T-helper 1 cell treated with Interleukin-12 subunit alpha and Interleukin-12 subunit beta and Interleukin-4 antibody, amounts not matched to agents 30 μg/mL and 1 μg/mL, for 36 hours (primary cell): ENCODE results near the gene RNU7-1.

Source experiments
- H3K27ac Mint-ChIP-seq: one replicate; pipeline ENCODE4 v1.8.0; 2021; ENCODE audit warnings: mild to moderate bottlenecking, mixed read lengths
- H3K27me3 Mint-ChIP-seq: one replicate; pipeline ENCODE4 v1.8.0; 2021; ENCODE audit warnings: low read depth, mixed read lengths
- H3K36me3 Mint-ChIP-seq: one replicate; pipeline ENCODE4 v1.8.0; 2021; ENCODE audit warnings: low read depth, mixed read lengths
- H3K4me1 Mint-ChIP-seq: one replicate; pipeline ENCODE4 v1.8.0; 2021; ENCODE audit warnings: low read depth, mixed read lengths
- H3K4me3 Mint-ChIP-seq: one replicate; pipeline ENCODE4 v1.8.0; 2021; ENCODE audit warnings: mild to moderate bottlenecking, moderate library complexity, mixed read lengths
- H3K9me3 Mint-ChIP-seq: one replicate; pipeline ENCODE4 v1.8.0; 2021; ENCODE audit warnings: mixed read lengths

The RNU7-1 gene

DNA sequence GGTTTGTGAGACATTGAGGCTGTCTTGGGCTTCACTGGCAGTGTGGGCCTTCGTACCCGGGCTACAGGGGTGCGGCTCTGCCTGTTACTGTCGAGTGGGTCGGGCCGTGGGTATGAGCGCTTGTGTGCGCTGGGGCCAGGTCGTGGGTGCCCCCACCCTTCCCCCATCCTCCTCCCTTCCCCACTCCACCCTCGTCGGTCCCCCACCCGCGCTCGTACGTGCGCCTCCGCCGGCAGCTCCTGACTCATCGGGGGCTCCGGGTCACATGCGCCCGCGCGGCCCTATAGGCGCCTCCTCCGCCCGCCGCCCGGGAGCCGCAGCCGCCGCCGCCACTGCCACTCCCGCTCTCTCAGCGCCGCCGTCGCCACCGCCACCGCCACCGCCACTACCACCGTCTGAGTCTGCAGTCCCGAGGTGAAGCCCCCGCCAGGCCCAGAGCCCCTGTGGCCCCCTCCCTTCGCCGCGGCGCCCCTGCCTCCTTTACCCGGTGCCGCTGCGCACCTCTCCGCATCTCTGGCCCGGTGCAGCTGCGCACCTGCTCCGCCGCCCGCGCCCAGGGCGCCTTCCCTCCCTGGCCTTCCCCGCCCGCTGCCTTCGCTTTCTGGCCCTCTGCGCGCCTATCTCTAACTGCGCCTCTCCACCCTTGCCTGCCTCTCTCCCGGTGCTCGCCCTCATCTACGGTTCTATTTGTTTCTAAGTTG is 29.2 kb upstream of the RNU7-1 start, which contains the start of gene ENO2:
Gene ENO2, plus strand, starts transcription at position 335 of the 701 bp plus-strand sequence. CDS start 1,253 bp downstream, outside the sequence.
- H3K27me3 Mint-ChIP-seq: no peaks in the 10 kb centered on the region

DNA sequence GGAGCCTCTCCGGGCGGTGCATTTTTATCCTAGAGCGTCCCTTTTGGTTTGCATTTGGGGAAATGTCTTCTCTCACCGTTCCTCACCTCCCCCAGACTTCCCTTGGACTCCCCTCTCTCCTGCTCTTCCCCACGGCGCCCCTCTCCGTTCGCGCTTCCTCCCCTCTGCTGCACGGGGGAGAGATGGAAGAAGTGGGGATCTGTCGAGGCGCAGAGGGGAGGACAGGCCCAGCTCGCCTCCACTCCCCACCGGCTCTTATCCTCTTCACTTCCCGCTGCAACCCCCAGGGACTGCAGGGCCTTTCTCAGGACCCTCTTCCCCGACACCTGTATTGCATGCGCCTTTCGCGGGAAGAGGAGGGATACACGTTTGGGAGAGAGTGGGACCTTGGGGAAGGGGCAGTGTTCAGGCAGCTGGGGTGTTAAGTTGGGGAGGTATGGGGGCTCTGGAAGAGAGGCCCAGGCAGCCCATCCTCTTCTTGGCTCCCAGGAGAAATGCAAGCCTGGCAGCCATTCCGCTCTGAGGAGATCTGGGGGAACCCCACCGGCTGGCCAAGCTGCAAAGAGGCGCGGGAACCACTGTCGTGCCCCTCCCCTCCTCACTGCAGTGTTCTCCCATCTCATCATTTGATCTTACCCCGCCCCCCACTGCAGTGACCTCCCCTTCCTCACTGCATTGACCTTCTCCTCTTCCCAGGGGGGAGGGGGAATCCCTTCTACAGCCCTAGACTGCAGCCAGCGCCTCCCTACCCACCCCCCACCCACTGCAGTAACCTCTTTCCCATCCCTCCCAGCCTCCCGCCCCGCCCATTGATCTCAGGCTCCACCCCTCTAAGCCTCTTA is 28.4 kb upstream of the RNU7-1 start:
- Mint-ChIP-seq H3K9me3 (no peaks in the 10 kb centered on the region), H3K4me3 (peak overlapping the region; percentile 99), H3K36me3 (peaks cover 24% of the 10 kb centered on the region), H3K27me3 (no peaks in the 10 kb centered on the region), H3K4me1 (peaks cover 41% of the 10 kb centered on the region), H3K27ac (peak overlapping the region; percentile 93)

More for the DNA sequence above, 29.2 kb upstream of the RNU7-1 start, which contains the start of gene ENO2:
- Mint-ChIP-seq H3K27ac (peak within 1 kb of the TSS; percentile 93), H3K9me3 (no peaks in the 10 kb centered on the region), H3K4me1 (peaks cover 35% of the 10 kb centered on the region), H3K4me3 (peak within 1 kb of the TSS; percentile 99), H3K36me3 (peaks cover 16% of the 10 kb centered on the region)

DNA sequence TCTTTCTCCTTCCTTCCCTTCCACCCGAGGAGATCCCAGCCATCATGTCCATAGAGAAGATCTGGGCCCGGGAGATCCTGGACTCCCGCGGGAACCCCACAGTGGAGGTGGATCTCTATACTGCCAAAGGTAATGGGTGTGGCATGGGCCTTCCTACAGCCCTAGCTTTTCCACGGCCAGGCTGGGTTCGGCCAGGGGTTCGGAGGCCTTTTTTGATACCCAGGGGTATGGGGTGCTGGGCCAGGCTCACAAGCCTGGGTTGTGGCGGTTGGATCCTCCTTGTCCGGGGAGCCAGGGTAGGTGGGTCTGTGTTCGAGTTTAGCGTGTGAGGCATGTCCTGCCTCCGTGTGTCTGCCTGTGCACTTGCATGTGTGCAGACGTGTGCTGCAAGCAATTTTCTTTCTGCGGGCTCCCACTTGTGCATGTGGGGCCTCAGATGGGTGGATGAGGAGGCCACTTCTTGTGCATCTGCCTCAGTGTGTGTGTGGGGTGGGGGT is 27.8 kb upstream of the RNU7-1 start:
- H3K27ac Mint-ChIP-seq: peak overlapping the region; percentile 55
- peaks cover 24% of the 10 kb centered on the region for H3K36me3 Mint-ChIP-seq
- H3K27me3 Mint-ChIP-seq: no peaks in the 10 kb centered on the region
- H3K4me1 Mint-ChIP-seq: peaks cover 41% of the 10 kb centered on the region
- no peaks in the 10 kb centered on the region for H3K9me3 Mint-ChIP-seq
- peak overlapping the region; percentile 99 for H3K4me3 Mint-ChIP-seq

DNA sequence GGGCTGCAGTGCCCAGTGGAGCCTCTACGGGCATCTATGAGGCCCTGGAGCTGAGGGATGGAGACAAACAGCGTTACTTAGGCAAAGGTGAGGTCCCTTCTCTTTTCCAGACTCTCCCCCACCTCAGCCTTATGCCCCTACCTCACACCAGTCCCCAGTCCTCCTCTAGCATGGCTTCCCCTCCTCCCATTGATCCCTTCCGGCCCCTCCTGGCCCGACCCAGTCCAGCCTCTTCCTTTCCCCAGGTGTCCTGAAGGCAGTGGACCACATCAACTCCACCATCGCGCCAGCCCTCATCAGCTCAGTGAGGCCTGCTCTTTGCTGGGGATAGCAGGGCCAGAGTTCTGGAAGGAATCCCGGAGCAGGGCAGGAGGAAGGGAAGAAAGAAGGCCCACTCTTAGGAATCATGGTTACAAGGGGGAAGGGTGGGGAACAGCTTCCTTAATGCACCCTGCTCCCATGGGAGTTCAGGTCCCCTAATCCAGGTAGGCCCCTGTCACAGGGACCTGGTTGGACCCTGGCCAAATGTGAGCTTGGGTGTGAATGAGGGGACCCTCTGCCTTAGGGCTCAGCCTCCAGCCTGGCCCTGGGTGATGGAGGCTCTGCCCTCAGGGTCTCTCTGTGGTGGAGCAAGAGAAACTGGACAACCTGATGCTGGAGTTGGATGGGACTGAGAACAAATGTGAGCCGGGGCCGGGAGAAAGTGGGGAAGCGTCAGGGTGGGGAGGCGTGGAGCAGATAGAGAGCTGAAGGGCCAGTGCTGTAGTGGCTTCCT is 27.0 kb upstream of the RNU7-1 start:
- Mint-ChIP-seq H3K27ac (peak overlapping the region; percentile 55), H3K27me3 (no peaks in the 10 kb centered on the region), H3K36me3 (peaks cover 29% of the 10 kb centered on the region), H3K9me3 (no peaks in the 10 kb centered on the region), H3K4me1 (peaks cover 41% of the 10 kb centered on the region), H3K4me3 (peak overlapping the region; percentile 99)

DNA sequence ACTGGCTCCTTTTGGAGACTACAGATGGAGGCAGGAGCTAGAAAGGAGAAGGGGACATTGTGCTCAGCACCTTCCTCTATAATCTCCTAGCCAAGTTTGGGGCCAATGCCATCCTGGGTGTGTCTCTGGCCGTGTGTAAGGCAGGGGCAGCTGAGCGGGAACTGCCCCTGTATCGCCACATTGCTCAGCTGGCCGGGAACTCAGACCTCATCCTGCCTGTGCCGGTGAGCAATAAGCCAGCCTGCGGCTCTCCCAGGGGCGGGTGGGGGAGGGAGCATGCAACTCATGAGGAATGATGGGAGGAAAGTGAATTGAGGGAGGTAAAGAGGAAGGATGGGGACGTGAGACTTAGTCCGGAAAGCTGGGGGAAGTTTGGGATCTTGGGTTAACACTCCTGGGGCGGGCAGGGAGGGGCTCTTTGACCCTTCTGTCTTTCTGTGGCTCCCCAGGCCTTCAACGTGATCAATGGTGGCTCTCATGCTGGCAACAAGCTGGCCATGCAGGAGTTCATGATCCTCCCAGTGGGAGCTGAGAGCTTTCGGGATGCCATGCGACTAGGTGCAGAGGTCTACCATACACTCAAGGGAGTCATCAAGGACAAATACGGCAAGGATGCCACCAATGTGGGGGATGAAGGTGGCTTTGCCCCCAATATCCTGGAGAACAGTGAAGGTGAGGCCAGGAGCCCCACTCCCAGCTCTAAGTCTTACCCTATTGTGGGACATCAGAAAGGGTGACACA is 26.0 kb upstream of the RNU7-1 start:
- Mint-ChIP-seq H3K27me3 (no peaks in the 10 kb centered on the region), H3K36me3 (peaks cover 36% of the 10 kb centered on the region)

DNA sequence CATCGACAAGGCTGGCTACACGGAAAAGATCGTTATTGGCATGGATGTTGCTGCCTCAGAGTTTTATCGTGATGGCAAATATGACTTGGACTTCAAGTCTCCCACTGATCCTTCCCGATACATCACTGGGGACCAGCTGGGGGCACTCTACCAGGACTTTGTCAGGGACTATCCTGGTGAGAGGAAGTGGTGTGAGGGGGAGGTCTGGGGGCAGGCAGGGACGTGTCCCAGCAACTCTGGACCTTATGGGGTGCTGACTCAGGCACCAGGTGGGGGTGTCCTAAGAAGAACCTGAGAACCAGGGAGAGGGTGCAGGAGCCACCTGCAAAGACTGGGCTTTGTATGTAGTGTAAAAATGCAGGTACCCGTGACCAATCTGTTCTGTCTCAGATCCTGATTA is 24.0 kb upstream of the RNU7-1 start:
- Mint-ChIP-seq H3K27ac (peak overlapping the region; percentile 21), H3K4me1 (peaks cover 45% of the 10 kb centered on the region), H3K36me3 (peaks cover 46% of the 10 kb centered on the region), H3K4me3 (no peak overlapping the region), H3K27me3 (no peaks in the 10 kb centered on the region), H3K9me3 (no peaks in the 10 kb centered on the region)

More for the DNA sequence above, 26.0 kb upstream of the RNU7-1 start:
- no peaks in the 10 kb centered on the region for H3K9me3 Mint-ChIP-seq
- H3K27ac Mint-ChIP-seq: no peak overlapping the region
- H3K4me1 Mint-ChIP-seq: peaks cover 44% of the 10 kb centered on the region
- H3K4me3 Mint-ChIP-seq: no peak overlapping the region

DNA sequence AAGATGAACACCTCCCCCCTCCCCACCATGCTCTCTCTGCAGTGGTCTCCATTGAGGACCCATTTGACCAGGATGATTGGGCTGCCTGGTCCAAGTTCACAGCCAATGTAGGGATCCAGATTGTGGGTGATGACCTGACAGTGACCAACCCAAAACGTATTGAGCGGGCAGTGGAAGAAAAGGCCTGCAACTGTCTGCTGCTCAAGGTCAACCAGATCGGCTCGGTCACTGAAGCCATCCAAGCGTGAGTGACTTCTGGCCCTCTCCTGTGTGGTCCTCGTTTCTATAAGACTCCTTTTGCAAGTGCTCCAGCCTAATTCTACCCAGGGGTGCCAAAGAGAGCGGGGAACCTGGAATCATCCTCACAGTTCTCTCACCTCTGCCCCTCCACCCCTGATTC is 22.1 kb upstream of the RNU7-1 start:
- no peaks in the 10 kb centered on the region for H3K27me3 Mint-ChIP-seq
- H3K4me3 Mint-ChIP-seq: no peak overlapping the region
- H3K4me1 Mint-ChIP-seq: peaks cover 39% of the 10 kb centered on the region
- no peak overlapping the region for H3K27ac Mint-ChIP-seq
- no peaks in the 10 kb centered on the region for H3K9me3 Mint-ChIP-seq
- H3K36me3 Mint-ChIP-seq: peaks cover 45% of the 10 kb centered on the region

DNA sequence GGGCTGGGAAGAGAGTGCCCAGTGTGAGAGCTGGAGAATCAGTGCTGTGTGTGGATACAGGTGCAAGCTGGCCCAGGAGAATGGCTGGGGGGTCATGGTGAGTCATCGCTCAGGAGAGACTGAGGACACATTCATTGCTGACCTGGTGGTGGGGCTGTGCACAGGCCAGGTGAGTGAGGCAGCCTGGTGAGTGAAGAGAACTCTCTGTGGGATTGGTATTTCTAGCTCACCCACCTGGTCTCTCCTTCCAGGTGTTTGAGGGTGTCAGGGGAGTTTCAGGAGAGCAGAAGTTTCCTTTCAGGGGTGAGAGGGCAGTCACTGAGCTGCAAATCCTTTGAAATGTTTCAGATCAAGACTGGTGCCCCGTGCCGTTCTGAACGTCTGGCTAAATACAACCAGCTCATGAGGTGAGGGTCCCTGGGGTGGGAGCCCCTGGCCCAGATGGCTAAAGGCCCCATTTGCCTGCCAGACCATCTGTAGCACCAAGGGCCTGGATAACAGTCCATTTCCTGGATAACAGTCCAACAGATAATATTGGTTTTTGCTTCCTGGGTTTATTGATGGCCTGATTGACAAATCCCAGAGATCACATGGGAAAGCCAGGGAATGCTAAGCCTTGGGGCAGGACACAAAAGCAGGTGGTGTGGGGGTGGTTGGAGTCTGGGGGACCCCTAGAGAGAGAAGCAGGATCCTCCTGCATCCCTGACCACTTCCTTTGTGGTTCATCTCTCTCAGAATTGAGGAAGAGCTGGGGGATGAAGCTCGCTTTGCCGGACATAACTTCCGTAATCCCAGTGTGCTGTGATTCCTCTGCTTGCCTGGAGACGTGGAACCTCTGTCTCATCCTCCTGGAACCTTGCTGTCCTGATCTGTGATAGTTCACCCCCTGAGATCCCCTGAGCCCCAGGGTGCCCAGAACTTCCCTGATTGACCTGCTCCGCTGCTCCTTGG is 21.3 kb upstream of the RNU7-1 start:
- Mint-ChIP-seq H3K27ac (peak overlapping the region; percentile 39), H3K9me3 (no peaks in the 10 kb centered on the region), H3K4me1 (peaks cover 41% of the 10 kb centered on the region), H3K36me3 (peaks cover 43% of the 10 kb centered on the region), H3K4me3 (no peak overlapping the region), H3K27me3 (no peaks in the 10 kb centered on the region)

DNA sequence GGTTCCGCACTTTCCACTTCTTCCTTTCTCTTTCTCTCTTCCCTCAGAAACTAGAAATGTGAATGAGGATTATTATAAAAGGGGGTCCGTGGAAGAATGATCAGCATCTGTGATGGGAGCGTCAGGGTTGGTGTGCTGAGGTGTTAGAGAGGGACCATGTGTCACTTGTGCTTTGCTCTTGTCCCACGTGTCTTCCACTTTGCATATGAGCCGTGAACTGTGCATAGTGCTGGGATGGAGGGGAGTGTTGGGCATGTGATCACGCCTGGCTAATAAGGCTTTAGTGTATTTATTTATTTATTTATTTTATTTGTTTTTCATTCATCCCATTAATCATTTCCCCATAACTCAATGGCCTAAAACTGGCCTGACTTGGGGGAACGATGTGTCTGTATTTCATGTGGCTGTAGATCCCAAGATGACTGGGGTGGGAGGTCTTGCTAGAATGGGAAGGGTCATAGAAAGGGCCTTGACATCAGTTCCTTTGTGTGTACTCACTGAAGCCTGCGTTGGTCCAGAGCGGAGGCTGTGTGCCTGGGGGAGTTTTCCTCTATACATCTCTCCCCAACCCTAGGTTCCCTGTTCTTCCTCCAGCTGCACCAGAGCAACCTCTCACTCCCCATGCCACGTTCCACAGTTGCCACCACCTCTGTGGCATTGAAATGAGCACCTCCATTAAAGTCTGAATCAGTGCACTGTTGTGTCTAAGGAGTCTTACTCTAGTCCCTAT is 20.4 kb upstream of the RNU7-1 start:
- no peaks in the 10 kb centered on the region for H3K9me3 Mint-ChIP-seq
- H3K27me3 Mint-ChIP-seq: no peaks in the 10 kb centered on the region
- H3K4me1 Mint-ChIP-seq: peaks cover 37% of the 10 kb centered on the region
- no peak overlapping the region for H3K27ac Mint-ChIP-seq
- H3K4me3 Mint-ChIP-seq: no peak overlapping the region
- peaks cover 39% of the 10 kb centered on the region for H3K36me3 Mint-ChIP-seq

DNA sequence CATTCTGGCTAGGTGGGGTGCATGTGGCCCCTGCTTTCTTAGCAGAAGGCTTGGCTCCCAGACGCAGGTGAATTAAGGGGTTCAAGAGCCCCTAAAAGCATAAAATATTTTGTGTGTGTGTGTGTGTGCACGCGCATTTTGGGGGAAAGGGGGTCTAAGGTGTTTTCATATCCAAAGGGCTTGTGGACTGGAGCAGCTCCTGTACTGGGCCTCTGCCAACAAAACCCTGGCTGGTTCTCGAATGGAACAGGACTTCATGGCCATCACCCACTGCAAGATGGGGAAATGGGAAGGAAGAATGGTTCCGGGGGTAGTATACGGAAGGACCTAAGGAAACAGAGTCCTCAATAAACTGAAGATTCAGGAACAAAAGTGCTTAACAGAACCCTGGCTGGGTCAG is 19.8 kb upstream of the RNU7-1 start:
- Mint-ChIP-seq H3K4me1 (peaks cover 41% of the 10 kb centered on the region), H3K9me3 (no peaks in the 10 kb centered on the region), H3K27ac (peak overlapping the region; percentile 74), H3K27me3 (no peaks in the 10 kb centered on the region), H3K36me3 (peaks cover 39% of the 10 kb centered on the region), H3K4me3 (no peak overlapping the region)

DNA sequence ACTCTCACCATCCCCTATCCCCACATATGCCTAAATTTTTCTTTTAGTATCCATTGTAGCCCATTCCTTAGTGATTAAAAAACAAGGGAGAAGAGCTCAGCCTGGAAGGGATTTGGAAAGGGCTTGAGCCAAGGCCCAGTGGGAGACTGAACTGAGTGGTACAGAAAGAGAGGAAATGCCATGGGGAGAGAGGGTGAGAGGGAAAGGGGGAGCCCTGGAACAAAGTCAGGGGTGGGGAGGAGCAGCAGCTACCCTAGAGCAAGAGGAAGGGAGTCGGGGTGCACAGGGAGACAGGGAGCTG is 18.4 kb upstream of the RNU7-1 start:
- no peak overlapping the region for H3K27ac Mint-ChIP-seq
- H3K4me1 Mint-ChIP-seq: peaks cover 45% of the 10 kb centered on the region
- no peaks in the 10 kb centered on the region for H3K27me3 Mint-ChIP-seq
- H3K4me3 Mint-ChIP-seq: peak overlapping the region; percentile 34
- peaks cover 27% of the 10 kb centered on the region for H3K36me3 Mint-ChIP-seq
- no peaks in the 10 kb centered on the region for H3K9me3 Mint-ChIP-seq

DNA sequence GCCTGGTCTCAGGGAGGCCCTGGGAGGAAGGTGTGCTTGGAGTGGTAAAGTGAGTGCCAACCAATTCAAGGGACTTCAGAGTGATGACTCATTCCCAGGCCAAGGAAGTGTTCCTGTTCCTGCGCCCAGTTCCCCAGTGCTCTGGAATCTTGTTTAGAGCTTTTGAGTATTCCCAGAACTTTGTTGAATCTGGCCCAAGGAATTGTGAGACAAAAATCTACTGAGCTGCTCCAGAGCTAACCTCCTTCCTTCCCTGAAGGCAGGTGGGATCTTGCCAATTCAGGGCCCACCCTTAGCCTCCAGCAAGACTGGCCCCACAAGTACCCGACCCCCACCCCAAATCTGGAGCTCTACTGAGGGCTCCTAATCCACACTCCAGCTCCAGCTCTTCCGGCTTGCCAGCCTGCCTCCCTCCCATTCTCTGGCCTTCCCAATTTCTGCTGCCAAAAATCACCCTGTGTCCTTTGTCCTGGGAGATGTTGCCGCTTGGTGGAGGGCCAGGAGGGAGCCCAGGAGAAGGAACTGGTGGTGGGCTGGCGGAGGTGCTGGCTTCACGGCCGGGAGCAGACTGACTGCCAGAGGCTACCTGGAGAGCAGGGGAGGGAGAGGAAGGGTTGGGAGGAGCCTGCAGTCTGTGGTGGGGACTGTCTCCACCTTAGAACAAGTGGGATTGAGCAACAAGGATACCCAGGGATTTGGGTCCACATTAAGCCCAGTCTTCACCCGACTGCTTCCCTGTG is 17.9 kb upstream of the RNU7-1 start:
- no peak overlapping the region for H3K27ac Mint-ChIP-seq

More for the DNA sequence above, 17.9 kb upstream of the RNU7-1 start:
- Mint-ChIP-seq H3K27me3 (no peaks in the 10 kb centered on the region), H3K4me3 (peak overlapping the region; percentile 37), H3K4me1 (peaks cover 47% of the 10 kb centered on the region), H3K9me3 (no peaks in the 10 kb centered on the region), H3K36me3 (peaks cover 27% of the 10 kb centered on the region)
